Measurements from ENCODE around the gene CBLN3.

The CBLN3 gene

GRCh38 chr14:24397639-24398292 is 31.7 kb downstream of the CBLN3 start:
- DNase-seq (ENCODE audit: low spot score): no peak
- no peak overlapping the region for H3K9ac ChIP-seq (ENCODE audit: low read depth, low read length, poor library complexity)
- no peak overlapping the region for H4K8ac ChIP-seq (ENCODE audit: low read depth, low read length)
- no peak overlapping the region for H3K4me2 ChIP-seq (ENCODE audit: insufficient read depth, low read length, poor library complexity, severe bottlenecking)
- H2AK5ac ChIP-seq (ENCODE audit: low read depth, low read length): peak overlapping the region; percentile 80
- H4K91ac ChIP-seq (ENCODE audit: low read depth, low read length, poor library complexity): no peak overlapping the region
- no peak overlapping the region for H3K23ac ChIP-seq (ENCODE audit: low read depth, low read length, poor library complexity)
- peaks cover 0 to 3% of the 10 kb centered on the region in 2 donors for H3K9me3 ChIP-seq (replicated peaks in 1 of 2; ENCODE audit: control insufficient read depth in 2 of 2, insufficient read depth in 1 of 2, low read depth in 1 of 2, low read length in 2 of 2)
- H2AFZ ChIP-seq (ENCODE audit: low read length): peak overlapping the region; percentile 92
- no peak overlapping the region for H3K4me3 ChIP-seq (ENCODE audit: low read length in 2 of 2)
- no peak overlapping the region for H2BK5ac ChIP-seq (ENCODE audit: low read length)
- no peaks in the 10 kb centered on the region for H3K36me3 ChIP-seq (replicated peaks in 1 of 2; ENCODE audit: control insufficient read depth in 2 of 2, insufficient read depth in 2 of 2, low read length in 2 of 2)
- H2BK15ac ChIP-seq (ENCODE audit: low read length): no peak overlapping the region
- H3K18ac ChIP-seq (ENCODE audit: low read length): peak overlapping the region; percentile 68
- H3K4me1 ChIP-seq (ENCODE audit: control insufficient read depth in 2 of 2, insufficient read depth in 1 of 2, low read depth in 1 of 2, low read length in 2 of 2): peaks cover 11 to 21% of the 10 kb centered on the region in 2 donors
- H3K79me1 ChIP-seq (ENCODE audit: low read depth, low read length): peaks cover 3% of the 10 kb centered on the region
- H3K14ac ChIP-seq (ENCODE audit: low read length): no peak overlapping the region
- no peak overlapping the region for H2BK120ac ChIP-seq (ENCODE audit: low read depth, low read length)
- peak overlapping the region; percentile 23 for H2BK12ac ChIP-seq (ENCODE audit: low read length)
- peaks cover 0 to 78% (median 0%) of the 10 kb centered on the region in 3 experiments for H3K27me3 ChIP-seq (ENCODE audit: control insufficient read depth in 3 of 3, insufficient read depth in 3 of 3, low read depth in 1 of 3, low read length in 3 of 3)
- no peak overlapping the region for H3K4ac ChIP-seq (ENCODE audit: low read length)
- no CpG with 5 or more reads among the region's 6 CpGs for WGBS, 2 donors (ENCODE audit: extremely low coverage in 2 of 2, insufficient read length in 2 of 2, insufficient replicate concordance in 1 of 2)
- peak overlapping the region; percentile 1 for H3K27ac ChIP-seq (replicated peaks; ENCODE audit: low read length)

GRCh38 chr14:24395609-24396582 is 33.6 kb downstream of the CBLN3 start:
- Histone ChIP-seq H3K36me3 (replicated peaks in 1 of 2; ENCODE audit: control insufficient read depth in 2 of 2, insufficient read depth in 2 of 2, low read length in 2 of 2) (no peaks in the 10 kb centered on the region), H4K91ac (ENCODE audit: low read depth, low read length, poor library complexity) (no peak overlapping the region), H3K9me3 (replicated peaks in 1 of 2; ENCODE audit: control insufficient read depth in 2 of 2, insufficient read depth in 1 of 2, low read depth in 1 of 2, low read length in 2 of 2) (peaks cover 0 to 3% of the 10 kb centered on the region in 2 donors), H2AFZ (ENCODE audit: low read length) (peak overlapping the region; percentile 8), H3K23ac (ENCODE audit: low read depth, low read length, poor library complexity) (no peak overlapping the region), H2BK15ac (ENCODE audit: low read length) (peak overlapping the region; percentile 25), H2BK5ac (ENCODE audit: low read length) (no peak overlapping the region), H3K4me3 (ENCODE audit: low read length in 2 of 2) (no peak overlapping the region), H4K8ac (ENCODE audit: low read depth, low read length) (no peak overlapping the region), H3K14ac (ENCODE audit: low read length) (no peak overlapping the region), H2AK5ac (ENCODE audit: low read depth, low read length) (peak overlapping the region; percentile 80), H3K4ac (ENCODE audit: low read length) (no peak overlapping the region), H3K9ac (ENCODE audit: low read depth, low read length, poor library complexity) (no peak overlapping the region), H3K4me1 (ENCODE audit: control insufficient read depth in 2 of 2, insufficient read depth in 1 of 2, low read depth in 1 of 2, low read length in 2 of 2) (peaks cover 11 to 15% of the 10 kb centered on the region in 2 donors), H2BK120ac (ENCODE audit: low read depth, low read length) (no peak overlapping the region), H3K27me3 (ENCODE audit: control insufficient read depth in 3 of 3, insufficient read depth in 3 of 3, low read depth in 1 of 3, low read length in 3 of 3) (peaks cover 0 to 65% (median 0%) of the 10 kb centered on the region in 3 experiments), H3K4me2 (ENCODE audit: insufficient read depth, low read length, poor library complexity, severe bottlenecking) (no peak overlapping the region), H3K18ac (ENCODE audit: low read length) (peak overlapping the region; percentile 52), H3K27ac (replicated peaks; ENCODE audit: low read length) (no peak overlapping the region), H3K79me1 (ENCODE audit: low read depth, low read length) (peaks cover 3% of the 10 kb centered on the region), H2BK12ac (ENCODE audit: low read length) (peak overlapping the region; percentile 80)
- no CpG with 5 or more reads among the region's 8 CpGs for whole genome bisulfite sequencing, 2 donors (ENCODE audit: extremely low coverage in 2 of 2, insufficient read length in 2 of 2, insufficient replicate concordance in 1 of 2)
- no peak for DNase-seq (ENCODE audit: low spot score)

- Histone ChIP-seq H3K14ac (ENCODE audit: low read length) (no peak overlapping the region), H4K91ac (ENCODE audit: low read depth, low read length, poor library complexity) (no peak overlapping the region), H3K79me1 (ENCODE audit: low read depth, low read length) (no peaks in the 10 kb centered on the region), H3K9ac (ENCODE audit: low read depth, low read length, poor library complexity) (no peak overlapping the region), H3K4ac (ENCODE audit: low read length) (no peak overlapping the region), H3K4me3 (ENCODE audit: low read length in 2 of 2) (no peak overlapping the region), H3K27ac (replicated peaks; ENCODE audit: low read length) (no peak overlapping the region), H3K9me3 (replicated peaks in 1 of 2; ENCODE audit: control insufficient read depth in 2 of 2, insufficient read depth in 1 of 2, low read depth in 1 of 2, low read length in 2 of 2) (peaks cover 0 to 3% of the 10 kb centered on the region in 2 donors), H2BK120ac (ENCODE audit: low read depth, low read length) (no peak overlapping the region), H3K18ac (ENCODE audit: low read length) (no peak overlapping the region), H2AFZ (ENCODE audit: low read length) (no peak overlapping the region), H3K36me3 (replicated peaks in 1 of 2; ENCODE audit: control insufficient read depth in 2 of 2, insufficient read depth in 2 of 2, low read length in 2 of 2) (no peaks in the 10 kb centered on the region), H2BK5ac (ENCODE audit: low read length) (no peak overlapping the region), H3K4me2 (ENCODE audit: insufficient read depth, low read length, poor library complexity, severe bottlenecking) (no peak overlapping the region), H2BK15ac (ENCODE audit: low read length) (no peak overlapping the region), H2AK5ac (ENCODE audit: low read depth, low read length) (no peak overlapping the region), H2BK12ac (ENCODE audit: low read length) (no peak overlapping the region), H3K4me1 (ENCODE audit: control insufficient read depth in 2 of 2, insufficient read depth in 1 of 2, low read depth in 1 of 2, low read length in 2 of 2) (peaks cover 6 to 7% of the 10 kb centered on the region in 2 donors), H3K23ac (ENCODE audit: low read depth, low read length, poor library complexity) (no peak overlapping the region), H4K8ac (ENCODE audit: low read depth, low read length) (no peak overlapping the region), H3K27me3 (ENCODE audit: control insufficient read depth in 3 of 3, insufficient read depth in 3 of 3, low read depth in 1 of 3, low read length in 3 of 3) (peaks cover 0 to 52% (median 0%) of the 10 kb centered on the region in 3 experiments)
- DNase-seq (ENCODE audit: low spot score): no peak
- no CpG with 5 or more reads among the region's 3 CpGs for WGBS, 2 donors (ENCODE audit: extremely low coverage in 2 of 2, insufficient read length in 2 of 2, insufficient replicate concordance in 1 of 2)
Observed at GRCh38 chr14:24394275-24394674, 35.2 kb downstream of the CBLN3 start.

Measured in neuronal stem cell (in vitro differentiated cells).